GM18951 (cell line): ENCODE results near the gene SIGLEC11.
"Not testable (repeated sequence)": the region's sequence is repeated elsewhere in the genome, so short reads cannot be mapped to it uniquely, and the experiment has no call there.

Experiments used
- POLR2A ChIP-seq: IDR thresholded peaks from 4 replicates; pipeline ENCODE4 v1.6.1; 2011; ENCODE audit warnings: mild to moderate bottlenecking; ENCODE audit not compliant: insufficient read length, insufficient read depth; ENCODE audit errors: extremely low read depth
- in situ Hi-C: fragments of 300-500 bp; cut with MboI; formaldehyde crosslinking; loops from one replicate; pipeline ENCODE4 v1.12.0; 2022; ENCODE audit warnings: low sequenced_read_pairs, mixed read lengths, inconsistent platforms; ENCODE audit not compliant: unreplicated experiment

SIGLEC11 gene

DNA sequence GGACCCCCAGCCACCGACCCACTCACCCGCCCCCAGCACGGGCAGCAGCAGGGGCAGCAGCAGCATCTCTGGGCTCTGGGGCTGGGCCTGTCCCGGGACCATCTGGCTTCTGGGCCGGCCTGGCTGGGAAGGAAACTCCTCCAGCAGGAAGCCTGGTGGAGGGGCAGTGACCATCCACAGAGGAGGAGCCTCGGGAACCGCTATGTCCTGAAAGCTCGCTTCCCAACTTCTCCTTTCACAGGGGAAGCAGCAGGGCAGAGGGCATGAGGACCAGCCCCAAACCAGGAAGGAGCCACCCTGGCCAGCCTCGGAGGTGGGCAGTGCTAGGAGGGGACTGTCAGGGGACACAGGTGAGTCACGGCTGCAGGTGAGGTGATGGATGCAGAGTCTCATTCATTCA lies at the start of gene SIGLEC11:
SIGLEC11 (minus strand) TSS at position 193 of the 400 bp plus-strand sequence; CDS start at position 102, 91 bp downstream.
- in situ Hi-C loops = not testable (repeated sequence)

GRCh38 chr19:50008532-50008931 lies 47.6 kb upstream of the SIGLEC11 start:
- in situ Hi-C loops = no loop called here
- TF ChIP-seq POLR2A = no peak

- no peak for TF ChIP-seq POLR2A
- in situ Hi-C loops = no loop called here
These were observed 47.0 kb upstream of the SIGLEC11 start for GRCh38 chr19:50007947-50008346.

DNA sequence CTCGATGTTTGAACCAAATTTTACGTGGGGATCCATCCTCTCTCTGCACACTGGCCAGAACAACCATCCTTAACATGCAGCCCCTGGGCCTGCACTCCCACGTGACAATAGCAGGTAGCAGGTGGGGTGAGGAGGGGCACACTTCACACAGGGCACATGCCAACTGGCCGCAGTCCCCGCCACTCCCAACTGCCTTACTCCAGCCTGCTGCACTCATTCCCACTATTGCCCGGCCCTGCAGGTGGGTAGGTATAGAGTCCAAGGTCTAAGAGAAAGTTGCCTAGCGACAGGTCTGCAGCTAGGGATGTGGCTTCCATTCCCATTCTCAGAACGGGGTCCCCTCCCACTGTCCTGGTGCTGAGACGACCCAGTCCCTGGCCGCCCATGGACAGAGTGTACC lies 46.2 kb upstream of the SIGLEC11 start:
- in situ Hi-C loops = no loop called here
- TF ChIP-seq POLR2A = no peak

DNA sequence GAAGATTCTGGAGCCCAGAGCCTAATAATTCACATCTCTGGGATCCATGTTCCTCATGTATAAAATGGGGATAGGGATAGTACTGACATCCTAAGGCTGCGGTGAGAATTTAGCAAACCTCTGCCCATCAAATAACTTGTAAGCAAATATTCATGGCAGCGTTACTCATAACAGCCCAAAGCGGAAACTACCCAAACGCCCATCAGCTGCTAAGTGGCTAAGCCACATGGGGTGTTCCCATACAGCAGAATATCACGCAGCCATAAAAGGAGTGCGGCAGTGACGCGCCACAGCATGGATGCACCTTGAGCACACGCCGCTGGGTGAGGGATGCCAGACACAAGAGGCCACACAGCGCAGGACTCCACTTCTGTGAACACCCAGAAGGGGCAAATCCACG lies 44.5 kb upstream of the SIGLEC11 start:
- in situ Hi-C loops = no loop called here
- no peak for TF ChIP-seq POLR2A

DNA sequence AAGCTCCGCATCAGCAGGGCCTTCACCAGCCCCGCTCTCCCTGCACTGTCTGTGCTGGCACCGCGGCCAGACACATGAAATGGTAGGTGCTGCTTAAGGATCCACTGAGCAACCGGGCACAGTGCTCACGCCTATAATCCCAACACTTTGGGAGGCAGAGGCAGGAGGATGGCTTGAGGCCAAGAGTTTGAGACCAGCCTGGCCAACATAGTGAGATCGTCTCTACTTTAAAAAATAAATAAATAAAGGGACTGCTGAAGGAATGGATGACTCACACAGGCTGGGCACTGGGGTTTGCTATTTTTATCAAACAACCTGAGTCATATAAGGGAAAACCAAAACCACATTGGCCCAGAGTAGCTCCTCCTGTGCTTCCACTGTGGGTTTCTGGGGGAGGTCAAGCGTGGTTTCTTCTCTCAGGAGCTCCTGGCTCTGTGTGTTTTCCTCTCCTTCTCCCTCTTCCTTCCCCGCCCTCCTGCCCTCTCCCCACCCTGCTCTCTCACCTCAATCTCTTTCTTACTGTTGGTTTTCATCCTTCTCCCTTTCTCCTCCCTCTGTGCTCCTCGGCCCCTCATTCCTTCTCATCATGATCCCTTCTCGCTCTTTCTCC lies 42.9 kb upstream of the SIGLEC11 start:
- no peak for TF ChIP-seq POLR2A
- in situ Hi-C loops = no loop called here

GRCh38 chr19:50003254-50003788 lies 42.3 kb upstream of the SIGLEC11 start:
- no peak for TF ChIP-seq POLR2A
- in situ Hi-C loops = no loop called here

DNA sequence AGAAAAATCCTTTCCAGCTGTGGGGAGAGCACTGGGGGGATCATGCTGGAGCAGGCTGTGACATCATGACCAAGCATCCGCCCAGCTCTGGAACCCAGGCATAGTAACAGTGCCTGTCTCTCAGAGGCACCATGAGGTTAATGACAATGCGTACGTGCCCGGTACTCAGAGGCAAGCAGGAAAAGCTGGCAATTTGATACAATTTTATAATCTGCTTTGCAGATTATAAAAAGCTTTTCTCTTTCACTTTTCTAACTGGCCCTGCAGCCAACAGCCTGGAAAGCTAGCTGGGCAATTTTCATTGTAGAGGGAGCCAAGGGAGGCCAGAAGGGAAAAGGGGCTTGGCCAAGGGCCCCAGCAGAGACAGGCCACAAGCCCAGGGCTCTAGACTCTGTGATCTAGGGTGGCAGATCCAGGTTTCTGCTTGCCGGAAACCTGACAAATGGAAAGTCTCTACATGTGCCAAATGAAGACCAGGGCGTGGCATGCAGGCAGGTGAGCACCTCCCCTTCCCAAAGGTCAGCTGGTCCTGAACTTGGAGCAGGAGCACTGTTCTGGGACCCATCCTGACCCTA lies 41.5 kb upstream of the SIGLEC11 start:
- in situ Hi-C loops = no loop called here
- TF ChIP-seq POLR2A = no peak

DNA sequence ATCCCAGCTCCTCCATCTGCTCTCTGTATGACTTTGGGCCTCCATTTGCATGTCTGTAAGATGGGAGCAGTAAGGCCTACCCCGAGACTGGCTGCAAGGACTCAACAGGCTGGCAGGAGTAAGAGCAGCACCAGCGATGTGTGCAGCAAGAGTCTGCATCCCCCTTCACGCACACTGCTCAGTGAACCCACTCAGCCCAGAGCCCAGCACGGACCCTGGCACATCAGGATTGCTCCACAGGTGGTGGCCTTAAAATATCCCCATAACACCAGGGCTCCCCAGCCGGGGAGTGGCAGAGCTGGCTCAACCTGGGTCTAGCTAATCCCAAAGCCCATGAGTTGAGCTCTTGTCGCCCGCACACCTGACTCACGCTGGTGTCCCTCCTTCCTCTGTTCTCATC lies 40.8 kb upstream of the SIGLEC11 start:
- in situ Hi-C loops = no loop called here
- TF ChIP-seq POLR2A = no peak

GRCh38 chr19:50000841-50001557 lies 40.0 kb upstream of the SIGLEC11 start:
- in situ Hi-C loops = no loop called here

DNA sequence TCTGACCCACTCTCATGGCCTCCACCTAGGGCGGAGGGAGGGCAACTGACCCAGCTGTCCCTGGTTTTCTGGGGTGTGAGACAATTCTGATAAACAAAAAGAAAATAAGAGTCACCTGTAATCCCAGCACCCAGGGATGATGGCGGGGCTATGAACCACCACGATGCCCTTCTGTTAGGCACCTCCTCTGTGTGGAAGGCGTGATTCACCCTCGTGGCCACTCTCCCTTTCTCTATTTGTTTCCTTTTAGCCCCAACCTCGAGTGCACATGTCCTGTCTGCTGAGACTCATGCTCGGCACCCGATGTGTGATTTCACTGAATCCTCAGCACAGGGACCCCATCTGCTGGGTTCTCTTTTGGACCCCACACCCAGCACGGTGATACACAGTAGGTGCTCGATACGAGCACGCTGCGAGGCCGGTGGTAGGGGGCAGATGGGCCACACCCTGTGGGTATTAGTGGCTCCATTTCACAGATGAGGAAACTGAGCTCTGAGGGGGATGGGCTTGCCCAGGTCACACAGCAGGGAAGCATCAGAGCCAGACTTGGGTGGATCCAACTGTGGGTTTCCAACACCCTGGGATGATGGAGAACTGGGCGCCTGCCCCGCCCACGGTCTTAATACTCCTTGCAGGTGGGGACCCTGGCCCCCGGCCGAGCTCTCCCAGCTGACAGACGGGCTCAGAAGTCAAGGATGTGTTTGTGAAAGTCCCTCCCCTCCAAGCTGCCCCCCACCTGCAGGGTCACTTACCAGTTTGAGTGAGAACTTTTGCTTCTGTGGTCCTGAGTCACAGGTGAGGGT lies 39.3 kb upstream of the SIGLEC11 start:
- no peak for TF ChIP-seq POLR2A

More at GRCh38 chr19:50000841-50001557, 40.0 kb upstream of the SIGLEC11 start:
- TF ChIP-seq POLR2A = no peak

GRCh38 chr19:49999371-50000010 lies 38.5 kb upstream of the SIGLEC11 start:
- no peak for TF ChIP-seq POLR2A
- in situ Hi-C loops = no loop called here

More for the DNA sequence above, 39.3 kb upstream of the SIGLEC11 start:
- in situ Hi-C loops = no loop called here

- in situ Hi-C loops = no loop called here
- no peak for TF ChIP-seq POLR2A
These were observed 36.7 kb upstream of the SIGLEC11 start for GRCh38 chr19:49997709-49998108.
